KMS-11 (cell line): ENCODE data around the gene NELL2.

Experiments used
- H2AFZ ChIP-seq: fragments of 200-600 bp; sonication (generic); 2 replicates; pipeline ENCODE4 v1.6.1; 2016; ENCODE audit warnings: antibody characterized with exemption, mixed run types, low read depth
- H3K27ac ChIP-seq: fragments of 200-600 bp; sonication (generic); 2 replicates; pipeline ENCODE4 v1.6.1; 2016; ENCODE audit warnings: mild to moderate bottlenecking, mixed run types
- H3K27me3 ChIP-seq: fragments of 200-600 bp; sonication (generic); 2 replicates; pipeline ENCODE4 v1.6.1; 2017; ENCODE audit warnings: mild to moderate bottlenecking, low read depth, mixed run types, moderate library complexity; ENCODE audit not compliant: insufficient read depth
- H3K36me3 ChIP-seq: fragments of 200-600 bp; sonication (generic); 2 replicates; pipeline ENCODE4 v1.6.1; 2017; ENCODE audit warnings: mild to moderate bottlenecking, mixed run types; ENCODE audit not compliant: insufficient read depth
- H3K4me1 ChIP-seq: fragments of 200-600 bp; sonication (generic); 2 replicates; pipeline ENCODE4 v1.6.1; 2016; ENCODE audit warnings: mild to moderate bottlenecking, low read depth, mixed run types; ENCODE audit not compliant: poor library complexity, severe bottlenecking
- H3K4me2 ChIP-seq: fragments of 200-600 bp; sonication (generic); 2 replicates; pipeline ENCODE4 v1.7.0; 2016; ENCODE audit warnings: mild to moderate bottlenecking, mixed run types
- H3K4me3 ChIP-seq: fragments of 200-600 bp; sonication (generic); IDR thresholded peaks from 2 replicates; pipeline ENCODE4 v1.6.1; 2017; ENCODE audit warnings: low read depth, low read length, mixed read lengths; ENCODE audit not compliant: insufficient read depth
- H3K79me2 ChIP-seq: fragments of 200-600 bp; sonication (generic); 2 replicates; pipeline ENCODE4 v1.6.1; 2016; ENCODE audit warnings: low read depth, mixed run types; ENCODE audit not compliant: insufficient read depth
- H3K9ac ChIP-seq: fragments of 200-600 bp; sonication (generic); 2 replicates; pipeline ENCODE4 v1.6.1; 2016; ENCODE audit warnings: mild to moderate bottlenecking, mixed run types
- H4K20me1 ChIP-seq: fragments of 200-600 bp; sonication (generic); 2 replicates; pipeline ENCODE4 v1.6.1; 2016; ENCODE audit warnings: mild to moderate bottlenecking, mixed run types; ENCODE audit not compliant: insufficient read depth
- CTCF ChIP-seq: fragments of 200-600 bp; sonication (generic); conservative IDR thresholded peaks from 2 replicates; pipeline ENCODE4 v1.6.1; 2017; ENCODE audit warnings: low read depth, mild to moderate bottlenecking, antibody characterized with exemption, low read length, moderate library complexity, mixed read lengths

Gene NELL2

GRCh38 chr12:44592626-44593025 is 283.5 kb downstream of the NELL2 start:
- Histone ChIP-seq H3K4me1 (no peaks in the 10 kb centered on the region), H3K4me2 (no peak overlapping the region), H3K27ac (no peak overlapping the region), H3K9ac (no peak overlapping the region), H3K4me3 (no peak overlapping the region), H3K27me3 (no peaks in the 10 kb centered on the region), H4K20me1 (no peaks in the 10 kb centered on the region), H3K36me3 (no peaks in the 10 kb centered on the region), H3K79me2 (no peaks in the 10 kb centered on the region), H2AFZ (no peak overlapping the region)
- no peak for TF ChIP-seq CTCF

- H3K4me3 ChIP-seq: no peak overlapping the region
- no peaks in the 10 kb centered on the region for H3K4me1 ChIP-seq
- no peak overlapping the region for H3K9ac ChIP-seq
- no peaks in the 10 kb centered on the region for H4K20me1 ChIP-seq
- H3K27me3 ChIP-seq: no peaks in the 10 kb centered on the region
- H2AFZ ChIP-seq: no peak overlapping the region
- TF ChIP-seq CTCF: no peak
- H3K79me2 ChIP-seq: no peaks in the 10 kb centered on the region
- no peaks in the 10 kb centered on the region for H3K36me3 ChIP-seq
- no peak overlapping the region for H3K4me2 ChIP-seq
- H3K27ac ChIP-seq: no peak overlapping the region
These were observed 286.4 kb downstream of the NELL2 start for GRCh38 chr12:44589697-44590096.

- H2AFZ ChIP-seq: no peak overlapping the region
- H4K20me1 ChIP-seq: no peaks in the 10 kb centered on the region
- H3K36me3 ChIP-seq: no peaks in the 10 kb centered on the region
- no peaks in the 10 kb centered on the region for H3K4me1 ChIP-seq
- H3K79me2 ChIP-seq: no peaks in the 10 kb centered on the region
- H3K27me3 ChIP-seq: no peaks in the 10 kb centered on the region
- H3K4me2 ChIP-seq: no peak overlapping the region
- TF ChIP-seq CTCF: no peak
- H3K27ac ChIP-seq: no peak overlapping the region
- no peak overlapping the region for H3K9ac ChIP-seq
- H3K4me3 ChIP-seq: no peak overlapping the region
These were observed 287.5 kb downstream of the NELL2 start for GRCh38 chr12:44588651-44589050.

- no peak overlapping the region for H3K9ac ChIP-seq
- no peaks in the 10 kb centered on the region for H3K27me3 ChIP-seq
- H3K4me3 ChIP-seq: no peak overlapping the region
- no peaks in the 10 kb centered on the region for H3K36me3 ChIP-seq
- no peak overlapping the region for H3K4me2 ChIP-seq
- TF ChIP-seq CTCF: no peak
- H3K27ac ChIP-seq: no peak overlapping the region
- no peaks in the 10 kb centered on the region for H3K4me1 ChIP-seq
- H4K20me1 ChIP-seq: no peaks in the 10 kb centered on the region
- H3K79me2 ChIP-seq: no peaks in the 10 kb centered on the region
- H2AFZ ChIP-seq: no peak overlapping the region
These were observed 291.5 kb downstream of the NELL2 start for GRCh38 chr12:44584625-44585024.

GRCh38 chr12:44582521-44582920 is 293.6 kb downstream of the NELL2 start:
- no peaks in the 10 kb centered on the region for H3K79me2 ChIP-seq
- no peak overlapping the region for H3K4me2 ChIP-seq
- H3K27me3 ChIP-seq: no peaks in the 10 kb centered on the region
- H3K9ac ChIP-seq: no peak overlapping the region
- no peak overlapping the region for H3K27ac ChIP-seq
- H3K36me3 ChIP-seq: no peaks in the 10 kb centered on the region
- no peaks in the 10 kb centered on the region for H4K20me1 ChIP-seq
- no peak overlapping the region for H3K4me3 ChIP-seq
- no peak for TF ChIP-seq CTCF
- no peaks in the 10 kb centered on the region for H3K4me1 ChIP-seq
- no peak overlapping the region for H2AFZ ChIP-seq
